ENCODE measurements around the gene RHOG. TPM values are rescaled to one million over a fixed set of nuclear protein-coding genes. Genes with fewer than 3 reads are reported as not detected.

The RHOG gene
- total and polyA plus RNA-seq, 9 of the 15 experiments (the other 6 are each of a cell fraction or from before 2014, with no cell fraction given): 22.6 to 162 (median 80.3) TPM

DNA sequence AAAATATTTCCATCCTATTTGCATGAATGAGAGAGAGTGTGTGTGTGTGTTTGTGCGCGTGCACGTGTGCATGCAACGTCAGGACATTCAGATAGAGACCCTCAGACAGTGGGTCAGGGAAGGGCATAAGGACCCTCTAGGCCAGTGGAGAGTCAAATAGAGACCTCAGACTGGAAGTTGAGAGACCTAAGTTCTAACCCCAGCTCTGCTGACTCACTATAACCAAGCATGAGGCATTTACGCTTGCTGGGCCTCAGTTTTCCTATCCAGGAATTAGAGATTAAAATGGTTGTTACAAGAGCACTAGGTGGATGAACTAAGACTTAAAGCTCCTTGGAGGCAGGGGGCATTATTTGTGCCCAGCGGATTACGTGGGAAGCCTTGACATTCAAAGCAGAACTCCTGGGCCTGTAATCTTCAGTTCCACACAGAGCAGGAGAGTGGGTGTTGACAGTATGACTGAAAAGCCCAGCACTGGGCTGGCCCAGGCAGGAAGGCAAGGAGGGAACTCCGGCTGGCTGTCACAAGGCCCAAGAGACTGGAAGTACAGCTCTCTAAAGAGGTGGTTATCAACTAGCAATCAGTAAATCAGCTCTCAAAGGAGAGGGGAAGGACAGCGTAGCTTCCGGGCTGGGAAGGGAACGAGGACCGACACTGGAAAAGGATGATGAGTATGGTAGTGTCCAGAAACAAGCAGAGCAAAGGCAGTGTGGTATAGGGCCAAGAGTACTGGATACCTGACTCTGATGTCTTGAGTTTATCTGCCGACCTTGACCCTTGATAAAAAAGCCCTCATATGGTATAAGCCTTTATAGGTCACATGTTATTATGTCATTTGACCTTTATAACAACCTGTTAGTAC, 9.2 kb downstream of the RHOG start (continued):
- TF ChIP-seq ZSCAN29 (IDR thresholded peaks at IDR 0.05) (no peak), ZBTB8A (IDR thresholded peaks at IDR 0.05; ENCODE audit: partially characterized antibody) (no peak), SMARCA4 (IDR thresholded peaks at IDR 0.05) (peak; percentile 61; the same call in 1 of the 2 replicates), SIN3B (IDR thresholded peaks at IDR 0.05; ENCODE audit: low read depth) (no peak), ARID2 (IDR thresholded peaks at IDR 0.05) (no peak), EGR1 (conservative IDR thresholded peaks at IDR 0.05) (peak; percentile 52), RCOR1 (IDR thresholded peaks at IDR 0.05; ENCODE audit: borderline replicate concordance in 1 of 2, low read depth in 2 of 2, low read length in 2 of 2) (peak; percentile 16 to 89; a peak in 3 of 4 replicates), RHOXF2B (CRISPR knock-in tag; conservative IDR thresholded peaks at IDR 0.05) (no peak), LCOR (CRISPR knock-in tag; IDR thresholded peaks at IDR 0.05) (no peak), ZNF133 (CRISPR knock-in tag; IDR thresholded peaks at IDR 0.05) (no peak), ARHGAP35 (IDR thresholded peaks at IDR 0.05; ENCODE audit: partially characterized antibody) (no peak)
- TF ChIP-seq, protein P1, sequence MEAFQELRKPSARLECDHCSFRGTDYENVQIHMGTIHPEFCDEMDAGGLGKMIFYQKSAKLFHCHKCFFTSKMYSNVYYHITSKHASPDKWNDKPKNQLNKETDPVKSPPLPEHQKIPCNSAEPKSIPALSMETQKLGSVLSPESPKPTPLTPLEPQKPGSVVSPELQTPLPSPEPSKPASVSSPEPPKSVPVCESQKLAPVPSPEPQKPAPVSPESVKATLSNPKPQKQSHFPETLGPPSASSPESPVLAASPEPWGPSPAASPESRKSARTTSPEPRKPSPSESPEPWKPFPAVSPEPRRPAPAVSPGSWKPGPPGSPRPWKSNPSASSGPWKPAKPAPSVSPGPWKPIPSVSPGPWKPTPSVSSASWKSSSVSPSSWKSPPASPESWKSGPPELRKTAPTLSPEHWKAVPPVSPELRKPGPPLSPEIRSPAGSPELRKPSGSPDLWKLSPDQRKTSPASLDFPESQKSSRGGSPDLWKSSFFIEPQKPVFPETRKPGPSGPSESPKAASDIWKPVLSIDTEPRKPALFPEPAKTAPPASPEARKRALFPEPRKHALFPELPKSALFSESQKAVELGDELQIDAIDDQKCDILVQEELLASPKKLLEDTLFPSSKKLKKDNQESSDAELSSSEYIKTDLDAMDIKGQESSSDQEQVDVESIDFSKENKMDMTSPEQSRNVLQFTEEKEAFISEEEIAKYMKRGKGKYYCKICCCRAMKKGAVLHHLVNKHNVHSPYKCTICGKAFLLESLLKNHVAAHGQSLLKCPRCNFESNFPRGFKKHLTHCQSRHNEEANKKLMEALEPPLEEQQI (IDR thresholded peaks at IDR 0.05): no peak
- TF ChIP-seq, protein P2, sequence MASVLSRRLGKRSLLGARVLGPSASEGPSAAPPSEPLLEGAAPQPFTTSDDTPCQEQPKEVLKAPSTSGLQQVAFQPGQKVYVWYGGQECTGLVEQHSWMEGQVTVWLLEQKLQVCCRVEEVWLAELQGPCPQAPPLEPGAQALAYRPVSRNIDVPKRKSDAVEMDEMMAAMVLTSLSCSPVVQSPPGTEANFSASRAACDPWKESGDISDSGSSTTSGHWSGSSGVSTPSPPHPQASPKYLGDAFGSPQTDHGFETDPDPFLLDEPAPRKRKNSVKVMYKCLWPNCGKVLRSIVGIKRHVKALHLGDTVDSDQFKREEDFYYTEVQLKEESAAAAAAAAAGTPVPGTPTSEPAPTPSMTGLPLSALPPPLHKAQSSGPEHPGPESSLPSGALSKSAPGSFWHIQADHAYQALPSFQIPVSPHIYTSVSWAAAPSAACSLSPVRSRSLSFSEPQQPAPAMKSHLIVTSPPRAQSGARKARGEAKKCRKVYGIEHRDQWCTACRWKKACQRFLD (CRISPR knock-in tag; IDR thresholded peaks at IDR 0.05): no peak
- TF ChIP-seq, protein P3, sequence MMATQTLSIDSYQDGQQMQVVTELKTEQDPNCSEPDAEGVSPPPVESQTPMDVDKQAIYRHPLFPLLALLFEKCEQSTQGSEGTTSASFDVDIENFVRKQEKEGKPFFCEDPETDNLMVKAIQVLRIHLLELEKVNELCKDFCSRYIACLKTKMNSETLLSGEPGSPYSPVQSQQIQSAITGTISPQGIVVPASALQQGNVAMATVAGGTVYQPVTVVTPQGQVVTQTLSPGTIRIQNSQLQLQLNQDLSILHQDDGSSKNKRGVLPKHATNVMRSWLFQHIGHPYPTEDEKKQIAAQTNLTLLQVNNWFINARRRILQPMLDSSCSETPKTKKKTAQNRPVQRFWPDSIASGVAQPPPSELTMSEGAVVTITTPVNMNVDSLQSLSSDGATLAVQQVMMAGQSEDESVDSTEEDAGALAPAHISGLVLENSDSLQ (IDR thresholded peaks at IDR 0.05): peak; percentile 65
- TF ChIP-seq, protein P4, sequence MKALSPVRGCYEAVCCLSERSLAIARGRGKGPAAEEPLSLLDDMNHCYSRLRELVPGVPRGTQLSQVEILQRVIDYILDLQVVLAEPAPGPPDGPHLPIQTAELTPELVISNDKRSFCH (CRISPR knock-in tag; IDR thresholded peaks at IDR 0.05): no peak
- TF ChIP-seq, protein P4 (tag; IDR thresholded peaks at IDR 0.05): peak; percentile 80; the same call in 1 of the 2 replicates
- TF ChIP-seq, protein P5, sequence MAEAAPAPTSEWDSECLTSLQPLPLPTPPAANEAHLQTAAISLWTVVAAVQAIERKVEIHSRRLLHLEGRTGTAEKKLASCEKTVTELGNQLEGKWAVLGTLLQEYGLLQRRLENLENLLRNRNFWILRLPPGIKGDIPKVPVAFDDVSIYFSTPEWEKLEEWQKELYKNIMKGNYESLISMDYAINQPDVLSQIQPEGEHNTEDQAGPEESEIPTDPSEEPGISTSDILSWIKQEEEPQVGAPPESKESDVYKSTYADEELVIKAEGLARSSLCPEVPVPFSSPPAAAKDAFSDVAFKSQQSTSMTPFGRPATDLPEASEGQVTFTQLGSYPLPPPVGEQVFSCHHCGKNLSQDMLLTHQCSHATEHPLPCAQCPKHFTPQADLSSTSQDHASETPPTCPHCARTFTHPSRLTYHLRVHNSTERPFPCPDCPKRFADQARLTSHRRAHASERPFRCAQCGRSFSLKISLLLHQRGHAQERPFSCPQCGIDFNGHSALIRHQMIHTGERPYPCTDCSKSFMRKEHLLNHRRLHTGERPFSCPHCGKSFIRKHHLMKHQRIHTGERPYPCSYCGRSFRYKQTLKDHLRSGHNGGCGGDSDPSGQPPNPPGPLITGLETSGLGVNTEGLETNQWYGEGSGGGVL (CRISPR knock-in tag; IDR thresholded peaks at IDR 0.05): no peak
- TF ChIP-seq, protein P6, sequence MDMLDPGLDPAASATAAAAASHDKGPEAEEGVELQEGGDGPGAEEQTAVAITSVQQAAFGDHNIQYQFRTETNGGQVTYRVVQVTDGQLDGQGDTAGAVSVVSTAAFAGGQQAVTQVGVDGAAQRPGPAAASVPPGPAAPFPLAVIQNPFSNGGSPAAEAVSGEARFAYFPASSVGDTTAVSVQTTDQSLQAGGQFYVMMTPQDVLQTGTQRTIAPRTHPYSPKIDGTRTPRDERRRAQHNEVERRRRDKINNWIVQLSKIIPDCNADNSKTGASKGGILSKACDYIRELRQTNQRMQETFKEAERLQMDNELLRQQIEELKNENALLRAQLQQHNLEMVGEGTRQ (CRISPR knock-in tag; IDR thresholded peaks at IDR 0.05): no peak

All from K562 (cell line).